Thoracic aorta (tissue), 2 donors: Measurements from ENCODE around the gene KCNN3. TPM values are rescaled to one million over a fixed set of nuclear protein-coding genes. Genes with fewer than 3 reads are reported as not detected.

Experiments used
- ATAC-seq: fragments of 150-250 bp; one replicate; pipeline ENCODE4 v1.8.0; 2017; ENCODE audit warnings: low read depth; ENCODE audit not compliant: insufficient number of reproducible peaks, low FRiP score
- DNase-seq: peaks from one replicate; pipeline ENCODE4 v3.0.0-alpha.2; 2020; ENCODE audit warnings: low spot score
- H3K27ac ChIP-seq, 2 donors: fragments of 200-600 bp; sonication (generic); 1 replicate in 1 of 2; 2 replicates in 1 of 2; pipeline ENCODE4 v1.5.1; 2016; ENCODE audit warnings: mild to moderate bottlenecking in 2 of 2, moderate library complexity in 2 of 2
- H3K27me3 ChIP-seq: fragments of 200-600 bp; sonication (generic); replicated peaks from 2 replicates; pipeline ENCODE4 v1.6.0; 2016; ENCODE audit warnings: mild to moderate bottlenecking; ENCODE audit not compliant: insufficient read depth
- H3K36me3 ChIP-seq: fragments of 200-600 bp; sonication (generic); one replicate; pipeline ENCODE4 v1.5.1; 2016
- H3K4me1 ChIP-seq, 2 donors: fragments of 200-600 bp; sonication (generic); 1 replicate in 1 of 2; 2 replicates in 1 of 2; pipeline versions ENCODE4 v1.5.1 to v1.6.0; 2016; ENCODE audit warnings: low read depth in 2 of 2, mild to moderate bottlenecking in 1 of 2; ENCODE audit not compliant: control insufficient read depth in 1 of 2
- H3K4me3 ChIP-seq: fragments of 200-600 bp; sonication (generic); 2 replicates; pipeline ENCODE4 v1.5.1; 2016; ENCODE audit warnings: mild to moderate bottlenecking
- H3K9me3 ChIP-seq: fragments of 200-600 bp; sonication (generic); 2 replicates; pipeline ENCODE4 v1.5.1; 2016
- total RNA-seq, 2 donors: library from RNA; depleted of rRNA; stranded (reverse); fragments of >200 nt; gene quantifications; one replicate each; pipeline versions ENCODE4 v1.1.0 to v1.2.3, GENCODE V29; 2016
- TF ChIP-seq, protein P1 (sequence below): fragments of 200-600 bp; sonication (generic); IDR thresholded peaks from one replicate; pipeline ENCODE4 v1.5.1; 2019; ENCODE audit warnings: antibody characterized with exemption

Gene KCNN3
- total RNA-seq, 2 donors from 2014 or later, result 0.95 to 1.8 TPM

DNA sequence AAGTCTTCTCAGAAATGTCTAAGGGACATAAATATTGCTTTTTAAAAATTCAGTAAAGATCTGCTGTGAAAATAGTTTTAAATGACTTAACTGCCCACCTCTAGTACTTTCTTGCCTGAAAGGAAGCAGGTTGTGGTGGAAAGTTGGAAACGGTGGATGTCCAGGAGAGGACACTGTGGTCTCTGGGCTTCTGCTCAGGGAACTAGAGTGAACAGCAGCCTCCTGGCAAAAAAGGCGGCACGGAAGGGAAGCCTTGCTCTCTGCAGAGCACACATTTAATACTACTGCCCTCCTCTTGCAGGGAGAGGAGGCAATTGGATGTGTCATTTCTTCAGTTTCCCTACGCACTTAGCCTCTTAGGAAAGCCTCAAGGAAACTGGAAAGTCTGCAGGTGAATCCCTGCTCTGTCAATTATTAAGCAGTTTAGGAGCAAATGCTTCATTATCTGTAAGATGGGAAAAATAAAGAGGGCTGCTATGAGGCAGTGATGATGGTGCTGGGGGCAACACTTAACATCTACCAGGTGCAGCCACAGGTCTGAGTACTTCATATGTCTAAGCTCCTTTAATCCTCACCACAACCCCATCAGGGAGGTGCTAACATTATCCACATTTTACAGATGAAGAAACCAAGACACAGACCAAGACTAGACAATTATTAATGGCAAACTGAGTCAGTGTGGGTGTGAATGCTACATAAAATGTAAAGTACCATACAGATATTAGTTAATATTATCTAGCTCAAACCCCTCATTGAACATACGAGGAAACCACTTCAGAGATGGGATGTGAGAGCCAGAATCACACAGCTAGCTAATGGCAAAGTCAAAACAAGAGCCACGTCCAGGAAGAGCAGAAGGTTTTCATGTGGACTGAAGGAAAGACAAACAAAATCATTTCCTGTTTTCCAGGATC, 153.2 kb downstream of the KCNN3 start:
- Histone ChIP-seq H3K27me3 (no peaks in the 10 kb centered on the region), H3K36me3 (no peaks in the 10 kb centered on the region), H3K4me1 (no peaks in the 10 kb centered on the region), H3K4me3 (no peak overlapping the region), H3K9me3 (no peaks in the 10 kb centered on the region), H3K27ac (no peak overlapping the region)
- TF ChIP-seq, protein P1, sequence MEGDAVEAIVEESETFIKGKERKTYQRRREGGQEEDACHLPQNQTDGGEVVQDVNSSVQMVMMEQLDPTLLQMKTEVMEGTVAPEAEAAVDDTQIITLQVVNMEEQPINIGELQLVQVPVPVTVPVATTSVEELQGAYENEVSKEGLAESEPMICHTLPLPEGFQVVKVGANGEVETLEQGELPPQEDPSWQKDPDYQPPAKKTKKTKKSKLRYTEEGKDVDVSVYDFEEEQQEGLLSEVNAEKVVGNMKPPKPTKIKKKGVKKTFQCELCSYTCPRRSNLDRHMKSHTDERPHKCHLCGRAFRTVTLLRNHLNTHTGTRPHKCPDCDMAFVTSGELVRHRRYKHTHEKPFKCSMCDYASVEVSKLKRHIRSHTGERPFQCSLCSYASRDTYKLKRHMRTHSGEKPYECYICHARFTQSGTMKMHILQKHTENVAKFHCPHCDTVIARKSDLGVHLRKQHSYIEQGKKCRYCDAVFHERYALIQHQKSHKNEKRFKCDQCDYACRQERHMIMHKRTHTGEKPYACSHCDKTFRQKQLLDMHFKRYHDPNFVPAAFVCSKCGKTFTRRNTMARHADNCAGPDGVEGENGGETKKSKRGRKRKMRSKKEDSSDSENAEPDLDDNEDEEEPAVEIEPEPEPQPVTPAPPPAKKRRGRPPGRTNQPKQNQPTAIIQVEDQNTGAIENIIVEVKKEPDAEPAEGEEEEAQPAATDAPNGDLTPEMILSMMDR, result no peak
- ATAC-seq, result no peak
- no peak for DNase-seq

DNA sequence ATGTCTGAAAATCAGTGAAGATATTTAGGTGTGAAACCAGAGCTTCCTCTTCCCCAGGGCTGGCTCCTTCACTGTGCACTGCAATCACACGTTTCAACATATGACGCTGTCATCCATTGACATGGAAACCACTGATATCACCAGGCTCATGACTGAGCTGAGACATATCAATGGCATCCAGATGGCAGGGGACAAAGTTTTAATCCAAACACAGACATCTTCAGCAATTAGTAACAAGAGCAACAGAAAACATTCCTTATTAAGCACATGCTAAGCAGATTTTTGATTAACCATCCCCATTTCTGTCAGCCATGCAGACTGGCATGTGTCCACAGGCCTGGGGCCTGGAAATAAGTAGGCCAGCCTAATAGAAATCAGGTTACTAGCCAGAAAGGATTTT, 154.1 kb downstream of the KCNN3 start:
- ATAC-seq, result no peak

DNA sequence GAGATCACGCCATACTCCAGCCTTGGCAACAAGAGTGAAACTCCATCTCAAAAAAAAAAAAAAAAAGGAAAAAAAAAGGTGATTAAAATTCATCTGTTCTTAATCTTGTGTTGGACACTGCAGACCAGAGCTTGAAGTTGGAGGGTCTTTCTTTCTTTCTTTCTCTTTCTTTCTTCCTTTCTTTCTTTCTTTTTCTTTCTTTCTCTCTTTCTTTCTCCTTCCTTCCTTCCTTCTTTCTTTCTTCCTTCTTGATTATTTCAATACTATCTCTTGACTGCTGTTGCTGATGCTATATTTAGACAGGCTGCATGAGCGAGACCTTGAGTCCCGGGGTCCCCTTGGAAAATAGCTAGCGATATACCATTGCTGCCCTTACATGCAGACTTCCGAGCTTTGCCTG, 154.7 kb downstream of the KCNN3 start:
- no peak overlapping the region for H3K4me3 ChIP-seq
- TF ChIP-seq, protein P1, result no peak
- no peaks in the 10 kb centered on the region for H3K4me1 ChIP-seq
- ATAC-seq, result no peak
- no peak overlapping the region for H3K27ac ChIP-seq
- H3K36me3 ChIP-seq, result no peaks in the 10 kb centered on the region
- no peak for DNase-seq
- no peaks in the 10 kb centered on the region for H3K9me3 ChIP-seq
- no peaks in the 10 kb centered on the region for H3K27me3 ChIP-seq

More for the DNA sequence above, 154.1 kb downstream of the KCNN3 start:
- no peak overlapping the region for H3K27ac ChIP-seq
- H3K4me3 ChIP-seq, result no peak overlapping the region
- no peaks in the 10 kb centered on the region for H3K27me3 ChIP-seq
- no peaks in the 10 kb centered on the region for H3K4me1 ChIP-seq
- TF ChIP-seq, protein P1, result no peak
- no peaks in the 10 kb centered on the region for H3K9me3 ChIP-seq
- no peaks in the 10 kb centered on the region for H3K36me3 ChIP-seq
- no peak for DNase-seq

DNA sequence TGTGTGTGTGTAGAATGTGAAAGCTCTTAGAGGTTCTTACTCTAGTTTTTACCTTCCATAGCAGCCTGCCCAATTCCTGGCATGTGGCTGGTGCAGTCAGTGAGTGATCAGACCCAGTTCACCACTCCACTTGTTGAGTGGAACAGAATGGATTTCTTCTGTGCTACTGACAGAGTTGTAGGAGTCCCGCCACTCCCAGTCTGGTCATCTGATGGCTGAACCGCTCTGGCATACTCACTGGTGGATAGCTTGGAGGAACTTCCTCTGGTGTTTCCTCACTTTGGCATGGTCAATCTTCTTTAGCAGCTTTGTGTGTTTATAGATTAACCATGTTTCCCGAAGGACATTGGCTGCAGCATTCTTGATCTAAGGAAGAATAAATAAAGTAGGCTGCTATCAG, 155.4 kb downstream of the KCNN3 start:
- no peaks in the 10 kb centered on the region for H3K36me3 ChIP-seq
- H3K27ac ChIP-seq, result no peak overlapping the region
- no peaks in the 10 kb centered on the region for H3K9me3 ChIP-seq
- DNase-seq, result no peak
- H3K27me3 ChIP-seq, result no peaks in the 10 kb centered on the region
- no peak overlapping the region for H3K4me3 ChIP-seq
- H3K4me1 ChIP-seq, result no peaks in the 10 kb centered on the region
- TF ChIP-seq, protein P1, result no peak
- no peak for ATAC-seq

DNA sequence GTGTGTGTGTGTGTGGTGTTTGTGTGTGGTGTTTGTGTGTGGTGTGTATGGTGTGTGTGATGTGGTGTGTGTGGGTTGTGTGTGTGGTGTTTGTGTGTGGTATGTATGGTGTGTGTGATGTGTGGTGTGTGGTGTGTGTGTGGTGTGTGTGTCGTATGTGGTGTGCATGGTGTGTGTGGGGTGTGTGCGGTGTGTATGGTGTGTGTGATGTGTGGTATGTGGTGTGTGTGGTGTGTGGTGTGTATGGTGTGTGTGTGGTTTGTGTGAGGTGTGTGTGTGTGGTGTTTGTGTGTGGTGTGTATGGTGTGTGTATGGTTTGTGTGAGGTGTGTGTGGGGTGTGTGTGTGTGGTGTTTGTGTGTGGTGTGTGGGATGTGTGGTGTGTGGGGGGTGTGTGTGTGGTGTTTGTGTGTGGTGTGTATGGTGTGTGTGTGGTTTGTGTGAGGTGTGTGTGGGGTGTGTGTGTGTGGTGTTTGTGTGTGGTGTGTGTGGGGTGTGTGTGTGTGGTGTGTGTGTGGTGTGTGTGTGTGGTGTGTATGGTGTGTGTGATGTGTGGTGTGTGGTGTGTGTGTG, 155.9 kb downstream of the KCNN3 start:
- Histone ChIP-seq H3K27ac (no peak overlapping the region), H3K36me3 (no peaks in the 10 kb centered on the region), H3K9me3 (no peaks in the 10 kb centered on the region), H3K4me3 (no peak overlapping the region), H3K27me3 (no peaks in the 10 kb centered on the region), H3K4me1 (no peaks in the 10 kb centered on the region)
- DNase-seq (no peak), ATAC-seq (no peak)
- TF ChIP-seq, protein P1, result no peak
